Mononuclear cell (primary cell): ENCODE measurements around the gene ST3GAL2. TPM values are rescaled to one million over a fixed set of nuclear protein-coding genes. Genes with fewer than 3 reads are reported as not detected.
A peak's percentile ranks its signal among the peaks of the same experiment; 100 is the strongest.
"Not testable (repeated sequence)": the region's sequence is repeated elsewhere in the genome, so short reads cannot be mapped to it uniquely, and the experiment has no call there.

Experiments
- H3K27me3 ChIP-seq: 2 replicates; pipeline ENCODE4 v1.6.0; 2011; ENCODE audit warnings: low read length, control low read depth; ENCODE audit not compliant: insufficient read depth
- H3K4me1 ChIP-seq: 2 replicates; pipeline ENCODE4 v1.5.1; 2011; ENCODE audit warnings: mild to moderate bottlenecking, low read length, control low read depth; ENCODE audit not compliant: insufficient read depth
- H3K4me3 ChIP-seq: 2 replicates; pipeline ENCODE4 v1.5.1; 2011; ENCODE audit warnings: mild to moderate bottlenecking, low read length, moderate library complexity
- H3K9me3 ChIP-seq: 2 replicates; pipeline ENCODE4 v1.5.1; 2011; ENCODE audit warnings: low read depth, mild to moderate bottlenecking, control low read depth, low read length
- total RNA-seq: library from RNA; depleted of rRNA; stranded (reverse); fragments of >200 nt; gene quantifications from one replicate; pipeline ENCODE4 v1.2.3, GENCODE V29; 2012

Gene ST3GAL2
- total RNA-seq, 1 donor: 18.5 TPM

- Histone ChIP-seq H3K9me3 (no peaks in the 10 kb centered on the region), H3K4me1 (no peaks in the 10 kb centered on the region), H3K27me3 (no peaks in the 10 kb centered on the region), H3K4me3 (no peak overlapping the region)
Measured at GRCh38 chr16:70394853-70395252, 44.0 kb downstream of the ST3GAL2 start.

GRCh38 chr16:70393662-70394061 is 45.2 kb downstream of the ST3GAL2 start:
- no peaks in the 10 kb centered on the region for H3K27me3 ChIP-seq
- H3K4me1 ChIP-seq: no peaks in the 10 kb centered on the region
- no peaks in the 10 kb centered on the region for H3K9me3 ChIP-seq
- no peak overlapping the region for H3K4me3 ChIP-seq

- Histone ChIP-seq H3K9me3 (no peaks in the 10 kb centered on the region), H3K4me3 (no peak overlapping the region), H3K27me3 (no peaks in the 10 kb centered on the region), H3K4me1 (no peaks in the 10 kb centered on the region)
Measured at GRCh38 chr16:70392606-70393005, 46.3 kb downstream of the ST3GAL2 start.

GRCh38 chr16:70391881-70392481 is 46.9 kb downstream of the ST3GAL2 start:
- Histone ChIP-seq H3K9me3 (no peaks in the 10 kb centered on the region), H3K4me3 (no peak overlapping the region), H3K27me3 (no peaks in the 10 kb centered on the region), H3K4me1 (no peaks in the 10 kb centered on the region)

- no peaks in the 10 kb centered on the region for H3K4me1 ChIP-seq
- no peaks in the 10 kb centered on the region for H3K27me3 ChIP-seq
- no peaks in the 10 kb centered on the region for H3K9me3 ChIP-seq
- H3K4me3 ChIP-seq: no peak overlapping the region
Measured at GRCh38 chr16:70391446-70391845, 47.5 kb downstream of the ST3GAL2 start.

GRCh38 chr16:70390774-70391173 is 48.1 kb downstream of the ST3GAL2 start:
- H3K4me3 ChIP-seq: no peak overlapping the region
- H3K27me3 ChIP-seq: no peaks in the 10 kb centered on the region
- no peaks in the 10 kb centered on the region for H3K4me1 ChIP-seq
- no peaks in the 10 kb centered on the region for H3K9me3 ChIP-seq

- H3K4me3 ChIP-seq: no peak overlapping the region
Measured at GRCh38 chr16:70388006-70388680, 50.8 kb downstream of the ST3GAL2 start.

GRCh38 chr16:70386289-70386986 is 52.5 kb downstream of the ST3GAL2 start:
- not testable (repeated sequence) for H3K27me3 ChIP-seq, H3K4me3 ChIP-seq, H3K9me3 ChIP-seq, H3K4me1 ChIP-seq

More at GRCh38 chr16:70388006-70388680, 50.8 kb downstream of the ST3GAL2 start:
- Histone ChIP-seq H3K9me3 (no peaks in the 10 kb centered on the region), H3K27me3 (no peaks in the 10 kb centered on the region), H3K4me1 (no peaks in the 10 kb centered on the region)

- Histone ChIP-seq H3K4me3 (no peak overlapping the region), H3K27me3 (no peaks in the 10 kb centered on the region), H3K4me1 (peaks cover 31% of the 10 kb centered on the region), H3K9me3 (no peaks in the 10 kb centered on the region)
Measured at GRCh38 chr16:70383421-70383960, 55.4 kb downstream of the ST3GAL2 start.

- Histone ChIP-seq H3K4me3 (peak overlapping the region; percentile 63), H3K27me3 (no peaks in the 10 kb centered on the region), H3K9me3 (no peaks in the 10 kb centered on the region), H3K4me1 (peaks cover 31% of the 10 kb centered on the region)
Measured at GRCh38 chr16:70381604-70382342, 57.1 kb downstream of the ST3GAL2 start.

- H3K9me3 ChIP-seq: no peaks in the 10 kb centered on the region
- peaks cover 31% of the 10 kb centered on the region for H3K4me1 ChIP-seq
- H3K4me3 ChIP-seq: peak overlapping the region; percentile 63
- H3K27me3 ChIP-seq: no peaks in the 10 kb centered on the region
Measured at GRCh38 chr16:70380919-70381603, 57.8 kb downstream of the ST3GAL2 start.

- Histone ChIP-seq H3K9me3 (no peaks in the 10 kb centered on the region), H3K27me3 (no peaks in the 10 kb centered on the region), H3K4me3 (peak overlapping the region; percentile 63), H3K4me1 (peaks cover 31% of the 10 kb centered on the region)
Measured at GRCh38 chr16:70380248-70380918, 58.5 kb downstream of the ST3GAL2 start.

GRCh38 chr16:70378869-70379493 is 59.9 kb downstream of the ST3GAL2 start:
- Histone ChIP-seq H3K4me1 (peaks cover 31% of the 10 kb centered on the region), H3K27me3 (no peaks in the 10 kb centered on the region), H3K4me3 (no peak overlapping the region), H3K9me3 (no peaks in the 10 kb centered on the region)

GRCh38 chr16:70377782-70378181 is 61.1 kb downstream of the ST3GAL2 start:
- Histone ChIP-seq H3K4me3 (no peak overlapping the region), H3K27me3 (no peaks in the 10 kb centered on the region), H3K9me3 (no peaks in the 10 kb centered on the region), H3K4me1 (peaks cover 31% of the 10 kb centered on the region)
